DND-41 (cell line): Measurements from ENCODE around the gene PACS2.

Experiments used
- ATAC-seq: fragments of 200-7000 bp; cut with Tn5 transposase; 3 replicates; pipeline ENCODE4 v1.9.1; 2021; ENCODE audit warnings: low read depth; ENCODE audit not compliant: insufficient read depth
- DNase-seq: peaks from one replicate; pipeline ENCODE4 v3.0.0-alpha.2; 2020
- H2AFZ ChIP-seq: 2 replicates; pipeline ENCODE4 v1.6.0; 2012; ENCODE audit warnings: low read depth, low read length
- H3K27ac ChIP-seq: 2 replicates; pipeline ENCODE4 v1.5.1; 2012; ENCODE audit warnings: low read length, inconsistent platforms
- H3K27me3 ChIP-seq: fragments of 200-600 bp; sonication (generic); 2 replicates; pipeline ENCODE4 v1.6.0; 2012; ENCODE audit warnings: low read length, mild to moderate bottlenecking, inconsistent platforms; ENCODE audit not compliant: insufficient read depth, poor library complexity
- H3K36me3 ChIP-seq: 2 replicates; pipeline ENCODE4 v1.5.1; 2012; ENCODE audit warnings: low read length, inconsistent platforms; ENCODE audit not compliant: insufficient read depth
- H3K4me1 ChIP-seq: 2 replicates; pipeline ENCODE4 v1.5.1; 2012; ENCODE audit warnings: mild to moderate bottlenecking, low read length; ENCODE audit not compliant: insufficient read depth
- H3K4me2 ChIP-seq: 2 replicates; pipeline ENCODE4 v1.6.0; 2012; ENCODE audit warnings: mild to moderate bottlenecking, moderate library complexity, low read length, inconsistent platforms; ENCODE audit not compliant: insufficient read depth
- H3K4me3 ChIP-seq, 2 experiments: fragments of 200-600 bp in 1 of 2; shearing (Covaris generic) in 1 of 2; 2 replicates each; pipeline ENCODE4 v1.5.1; 2012 to 2016; ENCODE audit warnings: inconsistent platforms in 2 of 2, low read length in 2 of 2, mild to moderate bottlenecking in 2 of 2, low read depth in 1 of 2, moderate library complexity in 1 of 2
- H3K79me2 ChIP-seq: 2 replicates; pipeline ENCODE4 v1.6.0; 2012; ENCODE audit warnings: low read length, inconsistent platforms; ENCODE audit not compliant: insufficient read depth
- H3K9ac ChIP-seq: 2 replicates; pipeline ENCODE4 v1.6.0; 2012; ENCODE audit warnings: low read depth, mild to moderate bottlenecking, inconsistent platforms, low read length, moderate library complexity
- H3K9me3 ChIP-seq: 2 replicates; pipeline ENCODE4 v1.5.1; 2012; ENCODE audit warnings: low read length, moderate library complexity, mild to moderate bottlenecking, inconsistent platforms; ENCODE audit not compliant: insufficient read depth, severe bottlenecking
- H4K20me1 ChIP-seq: 2 replicates; pipeline ENCODE4 v1.6.0; 2012; ENCODE audit warnings: low read length; ENCODE audit not compliant: insufficient read depth
- EZH2 ChIP-seq: IDR thresholded peaks from 3 replicates; pipeline ENCODE4 v1.6.1; 2012; ENCODE audit warnings: borderline replicate concordance, low read depth, mild to moderate bottlenecking, moderate library complexity, low read length, inconsistent platforms; ENCODE audit not compliant: severe bottlenecking
- TF ChIP-seq, protein P1 (sequence below): IDR thresholded peaks from 2 replicates; pipeline ENCODE4 v1.5.1; 2012; ENCODE audit warnings: borderline replicate concordance, low read length, moderate library complexity, mild to moderate bottlenecking; ENCODE audit not compliant: poor library complexity, severe bottlenecking; ENCODE audit errors: extremely low read depth

Gene PACS2

GRCh38 chr14:105309371-105309770 lies 5.2 kb upstream of the PACS2 start:
- Histone ChIP-seq H3K27ac (no peak overlapping the region), H3K4me2 (no peak overlapping the region), H3K36me3 (no peaks in the 10 kb centered on the region), H3K9me3 (no peaks in the 10 kb centered on the region), H3K4me3 (no peak overlapping the region), H3K4me1 (peaks cover 7% of the 10 kb centered on the region), H3K79me2 (no peaks in the 10 kb centered on the region), H3K9ac (no peak overlapping the region), H4K20me1 (no peaks in the 10 kb centered on the region), H3K27me3 (no peaks in the 10 kb centered on the region), H2AFZ (no peak overlapping the region)
- no peak for DNase-seq
- TF ChIP-seq, protein P1, sequence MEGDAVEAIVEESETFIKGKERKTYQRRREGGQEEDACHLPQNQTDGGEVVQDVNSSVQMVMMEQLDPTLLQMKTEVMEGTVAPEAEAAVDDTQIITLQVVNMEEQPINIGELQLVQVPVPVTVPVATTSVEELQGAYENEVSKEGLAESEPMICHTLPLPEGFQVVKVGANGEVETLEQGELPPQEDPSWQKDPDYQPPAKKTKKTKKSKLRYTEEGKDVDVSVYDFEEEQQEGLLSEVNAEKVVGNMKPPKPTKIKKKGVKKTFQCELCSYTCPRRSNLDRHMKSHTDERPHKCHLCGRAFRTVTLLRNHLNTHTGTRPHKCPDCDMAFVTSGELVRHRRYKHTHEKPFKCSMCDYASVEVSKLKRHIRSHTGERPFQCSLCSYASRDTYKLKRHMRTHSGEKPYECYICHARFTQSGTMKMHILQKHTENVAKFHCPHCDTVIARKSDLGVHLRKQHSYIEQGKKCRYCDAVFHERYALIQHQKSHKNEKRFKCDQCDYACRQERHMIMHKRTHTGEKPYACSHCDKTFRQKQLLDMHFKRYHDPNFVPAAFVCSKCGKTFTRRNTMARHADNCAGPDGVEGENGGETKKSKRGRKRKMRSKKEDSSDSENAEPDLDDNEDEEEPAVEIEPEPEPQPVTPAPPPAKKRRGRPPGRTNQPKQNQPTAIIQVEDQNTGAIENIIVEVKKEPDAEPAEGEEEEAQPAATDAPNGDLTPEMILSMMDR, result no peak
- TF ChIP-seq EZH2, result no peak
- ATAC-seq, result no peak

GRCh38 chr14:105311838-105312237 lies 2.7 kb upstream of the PACS2 start:
- Histone ChIP-seq H3K79me2 (peaks cover 21% of the 10 kb centered on the region), H3K4me1 (peaks cover 25% of the 10 kb centered on the region), H2AFZ (no peak overlapping the region), H3K27ac (no peak overlapping the region), H3K4me2 (no peak overlapping the region), H3K4me3 (no peak overlapping the region), H3K9me3 (no peaks in the 10 kb centered on the region), H3K27me3 (no peaks in the 10 kb centered on the region), H3K36me3 (no peaks in the 10 kb centered on the region), H3K9ac (no peak overlapping the region), H4K20me1 (peaks cover 15% of the 10 kb centered on the region)
- ATAC-seq (no peak), DNase-seq (no peak)
- TF ChIP-seq EZH2, result no peak
- TF ChIP-seq, protein P1, result no peak

- DNase-seq (no peak), ATAC-seq (no peak)
- Histone ChIP-seq H3K27me3 (no peaks in the 10 kb centered on the region), H3K4me1 (peaks cover 33% of the 10 kb centered on the region), H4K20me1 (peaks cover 26% of the 10 kb centered on the region), H3K36me3 (no peaks in the 10 kb centered on the region), H3K79me2 (peaks cover 32% of the 10 kb centered on the region), H3K27ac (no peak overlapping the region), H3K4me3 (no peak overlapping the region), H2AFZ (no peak overlapping the region), H3K9me3 (no peaks in the 10 kb centered on the region), H3K9ac (no peak overlapping the region), H3K4me2 (peak overlapping the region; percentile 66; the same call in 1 of the 2 replicates)
- TF ChIP-seq, protein P1, result no peak
- TF ChIP-seq EZH2, result no peak
These were observed 1.6 kb upstream of the PACS2 start for GRCh38 chr14:105312973-105313372.
